ENCODE measurements around the gene ZFP91.

The ZFP91 gene

DNA sequence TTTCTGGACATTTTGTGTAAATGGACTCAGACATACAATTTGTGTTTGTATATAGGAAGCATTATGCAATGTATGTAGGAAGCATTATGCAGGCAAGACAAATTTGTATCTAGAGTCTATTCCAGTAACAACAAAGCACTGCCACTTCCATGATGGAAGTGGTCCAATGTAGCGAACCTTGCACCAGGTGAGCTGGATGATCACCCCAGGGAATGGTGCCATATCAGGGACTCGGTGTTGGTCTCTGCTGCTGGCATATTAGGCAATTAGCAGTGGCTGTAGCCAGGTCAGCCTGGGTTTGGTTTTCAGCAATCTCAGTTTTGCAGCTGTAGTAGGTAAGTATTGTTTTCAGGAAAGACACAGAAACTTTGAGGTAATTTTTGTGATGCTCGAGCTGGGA lies 12.8 kb downstream of the ZFP91 start:
- no peak for DNase-seq

DNA sequence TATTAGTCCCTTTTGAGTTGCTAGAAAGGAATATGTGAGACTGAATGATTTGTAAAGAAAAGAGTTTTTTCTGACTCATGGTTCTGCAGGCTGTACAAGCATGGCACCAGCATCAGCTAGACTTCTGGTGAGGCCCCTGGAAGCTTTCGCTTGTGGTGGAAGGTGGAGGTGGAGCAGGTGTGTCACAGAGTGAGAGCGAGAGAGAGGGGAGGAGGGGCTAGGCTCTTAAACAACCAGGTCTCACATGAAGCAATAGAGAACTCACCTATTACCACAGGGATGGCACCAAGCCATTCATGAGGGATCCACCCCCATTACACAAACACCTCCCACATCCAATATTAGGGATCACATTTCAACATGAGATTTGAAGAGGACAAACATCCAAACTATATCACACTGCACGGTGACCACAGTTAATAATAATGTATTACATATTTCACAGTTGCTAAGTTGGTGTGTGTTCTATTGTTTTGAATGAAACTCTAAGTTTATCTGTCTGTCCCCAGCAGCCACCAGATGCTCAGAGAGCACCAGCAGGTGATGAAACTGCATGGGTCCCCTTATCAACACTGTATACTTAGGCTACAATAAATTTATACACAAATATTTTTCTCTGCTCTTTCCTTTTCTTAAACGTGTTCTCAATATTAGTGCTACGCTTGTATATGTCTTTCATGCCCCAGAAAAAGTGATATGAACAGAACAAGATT lies 14.1 kb downstream of the ZFP91 start:
- DNase-seq: no peak

DNA sequence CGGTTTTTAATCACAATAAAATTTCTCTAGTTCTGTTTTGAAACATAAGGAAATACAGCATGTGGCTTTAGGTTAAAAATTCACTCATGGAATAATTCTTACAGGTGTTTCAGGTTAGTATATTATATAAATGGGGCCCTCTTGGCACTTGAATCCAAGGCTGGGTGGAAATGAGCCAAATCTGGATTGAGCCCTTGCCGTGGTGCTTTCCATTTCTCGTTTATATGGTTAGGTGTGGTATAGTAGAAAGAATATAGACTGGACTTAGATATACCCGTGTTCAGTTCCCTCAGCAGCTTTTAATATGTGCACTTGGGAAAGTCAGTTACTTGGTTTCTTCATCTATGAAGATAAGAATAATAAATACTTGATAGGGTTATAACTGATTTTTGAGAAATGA lies 16.0 kb downstream of the ZFP91 start:
- DNase-seq: no peak

DNA sequence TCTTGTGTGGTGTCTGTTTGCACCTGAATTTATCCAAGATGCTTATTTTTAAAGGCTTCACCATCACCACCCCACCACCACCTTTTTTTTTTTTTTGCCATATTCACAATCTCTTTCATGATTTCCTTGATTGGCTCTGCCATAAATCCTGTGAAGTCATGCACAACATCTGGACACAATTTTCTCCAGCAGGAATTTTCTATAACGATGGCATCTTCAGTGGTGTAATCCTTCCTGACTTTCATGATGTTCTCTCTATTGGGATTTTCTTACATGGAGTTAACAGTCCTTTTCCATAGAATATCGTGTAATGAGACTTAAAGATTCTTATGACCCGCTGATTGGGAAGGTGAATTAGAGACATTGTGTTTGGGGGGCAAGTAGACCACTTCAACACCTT lies 17.8 kb downstream of the ZFP91 start:
- DNase-seq: no peak

DNA sequence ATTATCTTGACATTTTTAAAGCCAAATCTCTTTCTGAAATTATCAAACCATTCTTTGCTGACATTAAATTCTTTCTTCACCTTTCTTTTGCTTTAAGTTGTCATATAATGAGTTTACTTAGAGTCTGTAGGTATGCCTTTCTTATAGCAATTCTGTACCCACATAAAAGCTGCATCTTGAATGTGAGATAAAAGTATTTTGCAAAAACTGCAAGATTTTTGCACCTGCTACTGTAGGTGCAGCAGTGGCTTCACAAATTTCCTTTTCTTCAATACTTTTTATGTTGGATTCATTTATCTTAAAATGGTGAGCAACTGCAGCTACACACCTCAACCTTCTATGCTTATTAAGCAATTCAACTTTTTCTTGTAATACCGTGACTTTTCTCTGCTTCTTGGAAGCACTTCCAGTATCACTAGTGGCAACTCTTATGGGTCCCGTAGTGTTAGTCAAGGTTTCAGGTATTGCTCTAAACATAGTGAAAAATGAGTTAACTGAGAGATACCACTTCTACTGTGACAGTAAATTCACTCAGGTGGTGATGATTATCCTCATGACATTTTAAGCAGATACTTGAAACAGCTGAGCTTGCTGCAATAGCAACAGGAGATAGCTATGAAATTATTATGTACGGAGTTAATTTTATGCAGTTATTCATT lies 18.8 kb downstream of the ZFP91 start:
- no peak for DNase-seq

DNA sequence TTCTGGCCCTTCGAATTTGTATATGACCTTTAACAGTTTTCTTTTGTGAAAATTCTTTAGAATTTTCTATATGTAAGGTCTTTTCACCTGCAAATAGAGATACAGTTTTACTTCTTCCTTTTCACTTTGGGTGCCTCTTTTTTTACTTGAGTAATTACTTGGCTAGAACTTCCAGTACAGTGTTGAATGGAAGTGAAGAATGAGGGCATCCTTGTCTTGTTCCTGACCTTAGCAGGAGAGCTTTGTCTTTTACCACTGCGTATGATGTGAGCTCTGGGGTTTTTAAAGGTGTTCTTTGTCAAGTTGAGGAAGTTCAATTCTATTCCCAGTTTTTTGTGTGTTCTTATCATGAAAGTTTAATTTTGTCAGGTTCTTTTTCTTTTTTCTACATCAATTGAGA lies 21.6 kb downstream of the ZFP91 start:
- no peak for DNase-seq

DNA sequence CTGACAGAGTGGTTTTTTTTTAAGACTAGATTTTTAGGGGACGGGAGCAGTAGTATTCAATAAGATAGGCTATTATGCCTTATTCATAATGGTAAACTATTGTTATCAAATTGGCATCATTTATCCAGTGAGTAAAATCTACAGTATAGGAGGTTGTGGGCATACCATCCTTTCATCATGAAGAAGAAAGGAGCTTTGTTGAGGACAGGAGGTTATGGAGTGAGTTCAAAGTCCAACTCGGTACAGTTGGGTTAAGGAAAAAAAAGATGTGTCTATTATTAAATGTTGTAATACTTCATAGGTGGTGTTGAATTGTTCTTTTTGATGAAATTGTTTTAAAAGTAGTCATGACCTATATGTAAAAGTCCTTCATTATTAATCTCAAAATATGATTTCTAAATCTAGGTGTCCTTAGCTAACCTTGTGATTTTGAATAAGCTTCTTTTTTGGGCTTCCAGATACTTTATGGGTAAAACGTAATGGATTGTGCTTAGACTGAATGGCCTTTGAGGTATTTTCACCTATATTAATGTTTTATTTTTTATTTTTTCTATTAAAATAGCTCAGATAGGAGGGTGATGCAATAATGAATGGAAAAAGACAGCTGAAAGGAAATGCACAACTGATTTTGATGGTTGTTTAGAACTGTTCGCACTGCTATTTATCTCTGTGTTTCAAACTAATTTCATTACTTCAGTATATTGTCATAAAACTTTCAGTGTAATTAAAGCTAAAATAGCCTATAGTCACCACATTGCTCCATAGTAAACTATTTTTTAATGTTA lies 28.3 kb downstream of the ZFP91 start:
- no peak for DNase-seq

DNA sequence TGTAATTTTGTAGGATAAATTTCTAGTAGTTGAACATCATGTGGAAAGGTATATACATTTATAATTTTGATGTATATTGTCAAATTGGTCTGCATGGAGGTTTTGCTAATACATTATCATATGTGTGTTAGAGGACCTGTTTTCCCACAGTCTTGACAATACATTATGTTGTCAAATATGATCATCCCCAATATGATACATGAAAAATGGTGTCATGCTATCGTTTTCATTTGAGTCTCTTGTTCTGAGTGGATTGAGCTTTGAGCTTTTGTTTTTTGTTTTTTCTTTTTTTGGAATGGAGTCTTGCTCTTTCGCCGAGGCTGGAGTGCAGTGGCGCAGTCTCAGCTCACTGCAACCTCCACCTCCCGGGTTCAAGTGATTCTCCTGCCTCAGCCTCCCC lies 29.5 kb downstream of the ZFP91 start:
- DNase-seq: no peak

DNA sequence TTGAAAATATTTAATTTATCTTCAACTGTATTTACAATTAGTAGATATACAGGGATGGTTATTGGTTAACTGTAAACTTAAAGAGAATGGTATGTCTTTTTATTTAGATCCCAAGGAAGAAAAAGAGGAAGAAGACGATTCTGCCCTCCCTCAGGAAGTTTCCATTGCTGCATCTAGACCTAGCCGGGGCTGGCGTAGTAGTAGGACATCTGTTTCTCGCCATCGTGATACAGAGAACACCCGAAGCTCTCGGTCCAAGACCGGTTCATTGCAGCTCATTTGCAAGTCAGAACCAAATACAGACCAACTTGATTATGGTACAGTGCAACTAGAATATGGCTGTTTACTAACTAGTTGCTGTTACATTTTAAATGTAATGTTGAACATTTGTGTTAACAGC lies 30.9 kb downstream of the ZFP91 start:
- DNase-seq: no peak

DNA sequence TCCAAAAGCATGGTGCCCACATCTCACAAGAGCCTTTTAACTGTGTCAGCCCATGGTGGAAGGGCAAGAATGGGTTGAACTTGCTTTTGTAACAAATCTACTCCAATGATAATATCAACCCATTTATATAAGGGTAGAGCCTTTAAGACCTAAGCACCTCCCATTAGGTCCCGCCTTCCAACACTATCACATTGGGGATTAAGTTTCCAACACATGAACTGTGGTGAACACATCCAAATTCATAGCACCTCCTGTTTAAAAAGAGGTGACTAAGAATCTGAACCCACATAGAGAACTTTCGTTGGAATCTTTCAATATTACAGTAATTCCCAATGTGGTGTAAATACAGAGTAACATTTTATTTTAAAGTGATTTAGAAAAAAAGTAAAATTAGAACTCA lies 34.4 kb downstream of the ZFP91 start:
- DNase-seq: no peak

DNA sequence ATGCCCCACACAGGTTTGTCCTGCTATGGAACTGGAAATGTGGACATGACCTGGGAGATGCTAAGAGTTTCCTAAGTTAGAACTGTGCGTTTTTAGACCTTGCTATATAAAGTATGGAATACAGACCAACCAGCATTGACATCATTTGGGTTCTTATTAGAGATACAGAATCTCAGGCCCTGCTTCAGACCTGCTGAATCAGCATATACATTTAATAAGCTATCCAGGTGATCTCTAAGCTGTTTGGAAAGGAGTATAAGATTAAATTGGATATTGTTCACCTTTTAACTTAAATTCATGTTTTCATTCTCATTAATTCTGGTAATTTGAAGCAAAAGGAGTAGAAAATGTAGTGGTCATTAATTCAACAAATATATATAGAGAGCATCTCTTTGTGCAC lies 36.7 kb downstream of the ZFP91 start:
- no peak for DNase-seq

DNA sequence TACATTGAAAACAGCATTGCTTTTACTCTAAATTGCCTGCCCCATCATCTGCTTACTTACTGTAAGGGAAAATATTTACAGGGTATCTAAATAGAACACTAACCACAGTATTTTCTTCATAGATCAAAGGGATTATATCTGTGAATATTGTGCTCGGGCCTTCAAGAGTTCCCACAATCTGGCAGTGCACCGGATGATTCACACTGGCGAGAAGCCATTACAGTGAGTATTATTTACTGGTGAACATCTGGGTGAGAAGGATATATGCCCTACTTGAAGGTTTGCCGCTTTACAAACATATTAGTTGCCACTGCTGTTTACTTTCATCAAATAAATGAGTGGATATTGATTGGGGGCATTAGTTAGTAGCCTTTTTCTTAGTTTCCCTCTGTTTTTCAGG lies 37.7 kb downstream of the ZFP91 start:
- no peak for DNase-seq

DNA sequence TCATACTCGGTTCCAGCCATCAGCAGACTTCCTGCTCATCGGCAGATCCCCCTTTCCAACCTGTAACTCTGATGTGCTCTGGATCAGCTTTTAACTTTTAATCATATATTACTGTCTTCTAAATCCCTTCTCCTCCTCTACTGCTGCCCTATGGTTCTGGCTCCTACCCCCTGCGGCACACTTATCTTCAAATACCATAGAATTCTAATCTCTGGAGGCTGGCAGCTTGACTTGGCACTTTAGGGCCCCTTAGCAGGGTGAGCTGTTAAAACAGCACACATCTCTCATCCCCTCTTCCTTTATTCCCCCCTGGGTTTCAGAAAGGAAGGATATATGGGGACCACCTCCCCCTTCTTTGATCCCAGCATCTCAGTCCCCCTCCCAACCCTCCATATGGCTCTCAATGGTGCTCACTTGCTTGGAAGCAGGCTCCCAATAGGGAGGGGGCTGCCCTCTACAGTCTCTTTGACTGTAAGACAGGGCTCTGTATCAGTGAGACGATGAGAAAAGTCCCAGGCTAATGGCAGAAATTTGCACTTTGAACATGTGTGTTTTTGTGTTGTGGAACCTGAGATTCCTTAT lies 39.2 kb downstream of the ZFP91 start:
- DNase-seq: no peak

DNA sequence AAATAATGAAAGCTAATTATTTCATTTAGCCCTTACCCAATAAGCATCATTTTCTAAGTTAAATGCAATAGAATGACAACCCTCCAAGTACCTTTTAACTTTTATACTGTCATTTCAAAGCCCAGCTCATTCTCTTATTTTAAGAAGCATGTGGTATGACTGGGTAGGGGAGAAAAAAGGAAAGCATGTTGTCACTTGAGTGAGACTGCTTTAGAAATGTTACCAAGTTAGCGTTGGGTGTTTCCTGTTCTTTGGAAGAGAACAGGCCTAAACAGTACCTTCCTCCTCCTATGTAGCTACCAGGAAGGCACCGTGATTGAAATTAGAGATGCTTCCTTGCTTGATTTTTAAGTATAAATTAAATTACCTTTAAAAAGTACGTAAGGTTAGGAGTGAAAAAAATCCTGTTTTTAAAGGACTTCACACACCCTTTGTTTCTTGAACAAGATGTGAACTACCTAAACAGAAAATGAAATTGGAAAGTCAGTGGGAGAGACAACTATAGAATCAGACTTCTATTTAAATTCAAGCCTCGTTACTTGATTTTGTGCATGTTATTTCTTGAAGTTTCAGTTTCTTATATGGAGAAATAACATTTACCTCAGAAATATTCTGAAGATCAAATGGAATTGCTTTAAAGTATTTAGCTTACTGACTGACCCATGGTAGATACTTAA lies 42.9 kb downstream of the ZFP91 start:
- no peak for DNase-seq

DNA sequence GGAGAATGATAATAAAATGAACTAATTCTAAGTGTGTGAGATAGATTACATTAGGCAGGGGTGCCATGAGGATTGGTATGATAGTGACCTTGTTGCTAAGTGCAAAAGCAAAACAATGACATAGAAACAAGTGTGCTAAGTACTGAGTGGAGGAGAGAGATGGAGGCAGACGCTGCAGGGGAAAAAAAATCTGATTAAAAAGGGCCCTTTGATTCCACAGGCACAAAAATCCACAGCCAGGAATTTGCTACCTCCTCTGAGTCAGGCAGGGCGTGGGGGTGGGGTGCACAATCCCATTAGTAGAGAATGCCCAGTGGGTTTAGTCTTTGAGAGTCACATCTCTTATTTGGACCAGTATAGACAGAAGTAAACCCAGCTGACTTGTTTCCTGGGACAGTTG lies 43.5 kb downstream of the ZFP91 start, which contains the start of gene CNTF:
Gene CNTF (plus strand): TSS at position 322 of the 400 bp plus-strand sequence. CDS start 88 bp downstream, outside the sequence.
- DNase-seq: no peak

DNA sequence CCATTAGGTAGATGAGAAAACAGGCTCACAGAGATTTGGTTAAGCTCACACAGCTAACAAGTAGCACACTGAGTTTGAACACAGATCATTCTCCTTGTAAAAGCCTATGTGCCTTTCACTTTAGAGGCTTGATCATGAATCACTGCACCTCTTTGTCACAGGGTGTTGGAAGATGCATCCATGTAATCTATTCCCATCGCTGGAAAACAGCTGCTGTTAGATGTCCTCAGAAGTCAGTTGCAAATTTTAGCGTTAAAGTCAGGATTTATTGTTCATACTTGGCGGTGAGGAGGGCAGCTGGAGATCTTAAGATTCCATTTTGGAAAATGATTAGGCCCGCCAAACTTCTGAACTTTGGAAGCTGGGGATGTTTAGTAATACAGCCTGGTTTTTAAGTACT lies 46.2 kb downstream of the ZFP91 start:
- DNase-seq: no peak

DNA sequence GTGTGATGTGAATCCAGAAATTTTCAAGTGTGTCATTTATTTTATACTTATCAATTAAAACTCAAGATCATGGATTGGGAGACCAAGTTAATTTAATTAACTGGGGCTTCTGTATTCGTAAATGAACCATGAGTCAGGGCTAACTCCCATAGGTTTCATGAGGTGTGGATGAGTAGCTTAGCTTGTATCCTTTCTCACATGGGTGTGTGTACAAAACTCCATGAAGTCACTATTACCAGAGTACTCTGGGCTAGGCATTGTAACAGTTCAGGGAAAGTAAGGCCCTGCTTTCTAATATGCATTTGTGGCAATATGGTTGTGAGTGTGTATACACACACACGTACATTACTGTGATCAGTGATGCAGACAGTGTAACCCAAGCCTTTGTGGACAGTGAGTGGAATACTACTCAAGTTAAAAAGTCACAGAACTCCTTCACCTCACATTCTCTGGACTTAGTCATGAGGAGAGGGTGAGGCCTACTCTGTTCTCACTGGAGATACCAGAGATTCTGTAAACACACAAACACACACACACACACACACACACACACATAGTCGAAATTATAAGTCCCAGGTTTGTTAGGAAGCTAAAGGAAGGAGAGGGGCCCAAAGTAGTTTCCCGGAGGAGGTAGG lies 47.1 kb downstream of the ZFP91 start:
- DNase-seq: no peak

DNA sequence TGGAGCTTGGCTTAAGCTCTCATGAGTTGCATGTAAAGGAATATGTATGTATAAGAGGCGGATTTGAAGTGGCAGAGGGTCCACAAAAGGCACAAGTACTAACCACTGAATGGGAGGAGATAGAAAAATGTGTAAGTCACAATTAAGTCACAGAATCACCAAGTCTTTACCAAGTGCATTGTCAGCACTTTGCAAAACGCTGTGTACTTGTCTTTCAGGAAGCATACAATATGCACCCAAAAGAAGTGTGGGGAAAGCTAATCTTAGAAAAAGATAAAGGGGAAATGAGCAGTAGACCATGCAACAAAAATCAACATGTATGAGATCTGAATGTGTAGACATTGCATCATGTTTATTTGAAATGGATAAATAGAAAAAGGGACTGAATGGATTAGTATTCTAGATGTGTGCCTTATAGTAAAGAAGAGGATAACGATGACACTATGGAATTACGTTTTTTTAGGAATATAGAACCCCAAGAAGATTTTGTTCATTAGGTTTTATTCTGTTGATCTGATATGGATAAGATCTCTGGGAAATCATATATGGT lies 48.1 kb downstream of the ZFP91 start:
- no peak for DNase-seq

DNA sequence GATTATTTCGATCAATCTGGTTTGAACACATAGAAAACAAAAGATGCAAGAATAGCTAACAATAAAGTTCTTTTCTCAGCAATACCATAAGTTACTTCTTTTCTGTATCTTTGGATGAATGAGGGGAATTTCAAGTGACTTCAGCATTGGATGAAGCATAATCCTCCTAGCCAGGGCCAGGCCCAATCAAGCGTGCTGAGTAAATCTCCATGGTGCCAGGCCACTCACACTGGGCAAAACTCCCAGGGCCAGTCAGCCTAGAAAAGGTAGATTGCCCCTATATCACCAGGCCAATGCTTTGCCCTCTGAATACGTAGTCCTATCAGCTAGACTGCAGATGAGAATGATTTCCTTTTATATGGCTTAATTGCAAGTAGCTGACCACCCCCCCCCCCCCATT lies 49.6 kb downstream of the ZFP91 start:
- DNase-seq: no peak

DNA sequence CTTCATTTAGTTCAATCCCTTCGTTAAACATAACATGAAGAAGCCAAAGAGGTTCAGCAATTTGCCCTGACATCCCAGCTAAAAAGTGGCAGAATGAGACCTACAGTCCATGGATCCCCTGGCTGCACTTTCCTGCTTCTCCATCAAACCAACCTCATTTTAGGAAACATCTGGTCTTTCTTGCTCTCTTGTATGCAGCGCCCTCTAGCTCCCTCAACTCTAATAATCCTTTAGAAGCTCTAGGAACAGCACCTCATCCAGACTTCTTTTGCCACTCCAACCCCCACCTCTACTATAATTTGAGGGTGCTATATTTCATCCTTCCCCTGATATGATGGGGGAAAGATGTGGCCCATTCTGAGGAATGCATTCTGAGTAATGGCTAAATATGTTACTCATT lies 51.0 kb downstream of the ZFP91 start:
- no peak for DNase-seq

DNA sequence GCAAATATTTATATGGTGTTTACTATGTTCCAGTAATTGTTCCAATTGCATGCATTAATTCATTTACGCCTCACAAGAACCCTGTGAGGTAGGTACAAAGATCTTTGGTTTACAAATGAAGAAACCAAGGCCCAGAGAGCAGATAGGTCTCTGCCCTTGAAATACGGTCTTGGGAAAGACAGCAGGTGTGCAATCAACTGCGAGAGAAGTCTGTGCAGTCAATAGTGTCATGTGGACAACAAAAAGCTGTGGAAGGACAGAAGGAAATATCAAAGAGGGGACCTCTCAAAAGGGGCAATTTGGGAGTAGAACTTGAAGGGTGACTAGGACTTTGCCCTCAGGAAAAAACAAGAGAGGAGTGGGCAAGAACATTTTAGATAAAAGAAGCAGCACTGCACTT lies 52.5 kb downstream of the ZFP91 start:
- no peak for DNase-seq

DNA sequence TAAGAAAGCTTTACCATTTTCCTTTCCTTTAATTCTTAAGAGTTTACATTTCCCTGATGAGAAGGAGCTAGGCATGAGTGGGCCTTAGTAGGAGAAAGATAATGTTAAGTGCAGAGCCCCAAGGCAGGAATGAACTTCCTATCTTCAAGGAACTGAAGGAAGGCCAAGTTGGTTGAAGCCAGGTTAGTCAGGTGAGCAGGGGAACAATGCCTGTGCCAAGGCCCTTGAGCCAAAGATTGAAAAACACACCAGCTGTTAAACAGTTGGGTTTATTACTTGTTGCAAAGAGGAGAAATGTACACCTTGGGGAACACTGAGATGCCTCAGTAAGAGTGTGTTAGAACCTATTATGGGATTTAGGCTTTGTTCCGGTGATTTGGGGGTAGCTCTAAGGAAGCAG lies 53.6 kb downstream of the ZFP91 start:
- no peak for DNase-seq

All from NK-92 treated with Interleukin-12 subunit alpha and Interleukin-12 subunit beta, amount 100 ng/mL, for 24 hours (cell line).